B cell (primary cell): ENCODE results near the gene RABGAP1. TPM values are rescaled to one million over a fixed set of nuclear protein-coding genes. Genes with fewer than 3 reads are reported as not detected.
A peak's percentile ranks its signal among the peaks of the same experiment; 100 is the strongest.

Experiments
- ATAC-seq: fragments of 200-7000 bp; cut with Tn5 transposase; one replicate; pipeline ENCODE4 v1.10.0; 2021; ENCODE audit warnings: low read depth, mild to moderate bottlenecking, moderate number of reproducible peaks, moderate library complexity
- CTCF ChIA-PET: fragments of 350-600 bp; sonication (Branson Sonifier 250); formaldehyde crosslinking; loops from one replicate; lab custom pipeline; 2021; ENCODE audit warnings: antibody characterized with exemption, inconsistent platforms; lab: Charles Lee
- POLR2A ChIA-PET: fragments of 350-600 bp; sonication (Branson Sonifier 250); formaldehyde crosslinking; loops from one replicate; lab custom pipeline; 2021; ENCODE audit warnings: antibody characterized with exemption; lab: Charles Lee
- DNase-seq: peaks from one replicate; pipeline ENCODE4 v3.0.0; 2013
- H2AFZ ChIP-seq: 2 replicates; pipeline ENCODE4 v1.6.1; 2012; ENCODE audit warnings: mild to moderate bottlenecking, low read depth, low read length; ENCODE audit not compliant: insufficient read depth, poor library complexity, severe bottlenecking
- H3K27ac ChIP-seq, 2 donors: 1 replicate in 1 of 2; 2 replicates in 1 of 2; pipeline ENCODE4 v1.5.1; 2012 to 2013; ENCODE audit warnings: low read length in 2 of 2, mild to moderate bottlenecking in 2 of 2, moderate library complexity in 1 of 2
- H3K27me3 ChIP-seq, 4 experiments: fragments of 200-600 bp in 1 of 4; sonication (generic) in 1 of 4; replicated peaks in 1 of 4; 1 replicate in 2 of 4; 2 replicates in 2 of 4; pipeline versions ENCODE4 v1.6.1 to v1.7.0; 2013 to 2016; ENCODE audit warnings: low read length in 3 of 4, mild to moderate bottlenecking in 2 of 4, mixed read lengths in 1 of 4, moderate library complexity in 1 of 4; ENCODE audit not compliant: insufficient read depth in 4 of 4, control insufficient read depth in 3 of 4; ENCODE audit errors: control extremely low read depth in 1 of 4
- H3K36me3 ChIP-seq, 2 experiments: replicated peaks in 1 of 2; 1 replicate in 1 of 2; 2 replicates in 1 of 2; pipeline versions ENCODE4 v1.6.1 to v1.7.1; 2013; ENCODE audit warnings: low read length in 1 of 2; ENCODE audit not compliant: insufficient read depth in 2 of 2, control insufficient read depth in 1 of 2; ENCODE audit errors: control extremely low read depth in 1 of 2, extremely low read depth in 1 of 2
- H3K4me1 ChIP-seq, 2 donors: fragments of 200-600 bp in 1 of 2; sonication (generic) in 1 of 2; 1 replicate in 1 of 2; 2 replicates in 1 of 2; pipeline versions ENCODE4 v1.5.1 to v1.6.1; 2013 to 2017; ENCODE audit warnings: low read length in 2 of 2; ENCODE audit not compliant: control insufficient read depth in 2 of 2, insufficient read depth in 2 of 2
- H3K4me2 ChIP-seq: replicated peaks from 2 replicates; pipeline ENCODE3; 2012; ENCODE audit warnings: mild to moderate bottlenecking, low read depth, low read length; ENCODE audit not compliant: poor library complexity, severe bottlenecking
- H3K4me3 ChIP-seq, 5 experiments: fragments of 200-600 bp in 1 of 5; sonication (generic) in 1 of 5; 1 replicate in 3 of 5; 2 replicates in 2 of 5; pipeline versions ENCODE4 v1.5.1 to v1.7.0; 2011 to 2016; ENCODE audit warnings: low read length in 4 of 5, mild to moderate bottlenecking in 4 of 5, low read depth in 2 of 5, control low read depth in 1 of 5, moderate library complexity in 1 of 5; ENCODE audit not compliant: insufficient read depth in 1 of 5; ENCODE audit errors: control extremely low read depth in 1 of 5, extremely low read depth in 1 of 5
- H3K79me2 ChIP-seq: fragments of 200-600 bp; sonication (generic); one replicate; pipeline ENCODE4 v1.6.0; 2016; ENCODE audit warnings: low read length; ENCODE audit not compliant: control insufficient read depth, insufficient read depth
- H3K9ac ChIP-seq: fragments of 200-600 bp; sonication (generic); 2 replicates; pipeline ENCODE4 v1.6.1; 2017; ENCODE audit warnings: mild to moderate bottlenecking, low read length, moderate library complexity
- H3K9me3 ChIP-seq, 3 donors: one replicate each; pipeline versions ENCODE4 v1.6.1 to v1.7.1; 2013; ENCODE audit warnings: low read length in 2 of 3; ENCODE audit not compliant: control insufficient read depth in 2 of 3, insufficient read depth in 1 of 3; ENCODE audit errors: control extremely low read depth in 1 of 3
- H4K20me1 ChIP-seq: 2 replicates; pipeline ENCODE4 v1.6.0; 2012; ENCODE audit warnings: mild to moderate bottlenecking, low read length; ENCODE audit not compliant: insufficient read depth, control insufficient read depth, poor library complexity, severe bottlenecking
- H3K27ac Mint-ChIP-seq: one replicate; pipeline ENCODE4 v1.8.0; 2021; ENCODE audit warnings: mixed read lengths
- H3K27me3 Mint-ChIP-seq: one replicate; pipeline ENCODE4 v1.8.0; 2021; ENCODE audit warnings: mixed read lengths
- H3K4me1 Mint-ChIP-seq: one replicate; pipeline ENCODE4 v1.8.0; 2021; ENCODE audit warnings: mixed read lengths
- H3K4me3 Mint-ChIP-seq: one replicate; pipeline ENCODE4 v1.8.0; 2021; ENCODE audit warnings: mixed read lengths
- H3K9me3 Mint-ChIP-seq: one replicate; pipeline ENCODE4 v1.8.0; 2022; ENCODE audit warnings: mixed read lengths; ENCODE audit not compliant: insufficient read depth
- EZH2 ChIP-seq: IDR thresholded peaks from 2 replicates; pipeline ENCODE4 v1.6.1; 2012; ENCODE audit warnings: borderline replicate concordance, low read depth, mild to moderate bottlenecking, moderate library complexity, low read length; ENCODE audit not compliant: insufficient read depth, poor library complexity, severe bottlenecking
- WGBS: methylation state at CpG from one replicate; pipeline ENCODE4 v1.1.5; 2013; ENCODE audit warnings: missing lambda C conversion rate; ENCODE audit not compliant: insufficient coverage; 5-methylcytosine and 5-hydroxymethylcytosine counted together
- intact Hi-C: fragments of 100-400 bp; cut with micrococcal nuclease; formaldehyde crosslinking; loops from one replicate; pipeline ENCODE4 v1.10.0; 2022
- polyA plus RNA-seq: library from polyadenylated mRNA; depleted of rRNA; stranded (reverse); fragments of >200 nt; gene quantifications from 2 replicates; pipeline ENCODE4 v1.2.3, GENCODE V29; 2012
- total RNA-seq, 2 donors: library from RNA; stranded (reverse); fragments of 120-200 nt in 1 of 2; gene quantifications; 1 replicate in 1 of 2; 2 replicates in 1 of 2; pipeline versions ENCODE4 v1.2.3 to v1.2.4, GENCODE V29; 2013 to 2022
- TF ChIP-seq, protein P1 (sequence below): fragments of 200-600 bp; IDR thresholded peaks from one replicate; pipeline ENCODE4 v1.8.0; 2022; ENCODE audit warnings: antibody characterized with exemption, mild to moderate bottlenecking

Gene RABGAP1
- total and polyA plus RNA-seq, 2 donors (not counting 1 experiment from before 2014, with no cell fraction given): 13.9 to 81.0 TPM

DNA sequence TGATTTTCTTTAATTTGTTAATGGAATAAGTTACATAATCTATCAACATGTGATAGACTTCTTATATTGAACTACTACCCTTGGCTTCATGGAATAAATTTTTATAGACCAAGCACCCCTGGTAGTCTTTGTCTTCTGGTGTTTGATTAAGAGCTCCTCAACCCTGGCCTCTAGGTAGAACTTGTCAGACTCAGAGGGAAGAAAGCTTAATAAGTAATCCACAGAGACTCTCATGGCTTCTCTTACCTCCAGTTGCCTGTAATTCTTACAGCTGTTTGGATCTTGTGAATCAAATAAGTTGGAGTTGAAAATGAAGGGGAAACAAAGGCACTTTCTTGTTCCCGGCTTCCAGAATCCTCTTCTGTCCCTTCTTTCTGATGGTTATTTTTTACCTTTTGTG, 85.6 kb downstream of the RABGAP1 start:
- Histone ChIP-seq H4K20me1 (no peaks in the 10 kb centered on the region), H3K9ac (no peak overlapping the region), H3K4me1 (peaks cover 8 to 10% of the 10 kb centered on the region in 2 donors), H3K4me3 (no peak overlapping the region), H3K27me3 (no peaks in the 10 kb centered on the region), H3K79me2 (no peaks in the 10 kb centered on the region), H2AFZ (no peak overlapping the region), H3K36me3 (peaks cover 3 to 19% of the 10 kb centered on the region in 2 experiments), H3K9me3 (no peaks in the 10 kb centered on the region), H3K4me2 (no peak overlapping the region), H3K27ac (no peak overlapping the region)
- TF ChIP-seq EZH2: no peak
- TF ChIP-seq, protein P1, sequence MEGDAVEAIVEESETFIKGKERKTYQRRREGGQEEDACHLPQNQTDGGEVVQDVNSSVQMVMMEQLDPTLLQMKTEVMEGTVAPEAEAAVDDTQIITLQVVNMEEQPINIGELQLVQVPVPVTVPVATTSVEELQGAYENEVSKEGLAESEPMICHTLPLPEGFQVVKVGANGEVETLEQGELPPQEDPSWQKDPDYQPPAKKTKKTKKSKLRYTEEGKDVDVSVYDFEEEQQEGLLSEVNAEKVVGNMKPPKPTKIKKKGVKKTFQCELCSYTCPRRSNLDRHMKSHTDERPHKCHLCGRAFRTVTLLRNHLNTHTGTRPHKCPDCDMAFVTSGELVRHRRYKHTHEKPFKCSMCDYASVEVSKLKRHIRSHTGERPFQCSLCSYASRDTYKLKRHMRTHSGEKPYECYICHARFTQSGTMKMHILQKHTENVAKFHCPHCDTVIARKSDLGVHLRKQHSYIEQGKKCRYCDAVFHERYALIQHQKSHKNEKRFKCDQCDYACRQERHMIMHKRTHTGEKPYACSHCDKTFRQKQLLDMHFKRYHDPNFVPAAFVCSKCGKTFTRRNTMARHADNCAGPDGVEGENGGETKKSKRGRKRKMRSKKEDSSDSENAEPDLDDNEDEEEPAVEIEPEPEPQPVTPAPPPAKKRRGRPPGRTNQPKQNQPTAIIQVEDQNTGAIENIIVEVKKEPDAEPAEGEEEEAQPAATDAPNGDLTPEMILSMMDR: no peak
- POLR2A ChIA-PET: no interaction called here
- CTCF ChIA-PET: interaction anchor here (0.6 to 1.0 kb wide), 4 partner anchors 24 to 328 kb away, joined by 3 read pairs; no protein-coding TSS in a partner anchor
- Mint-ChIP-seq H3K27me3 (no peaks in the 10 kb centered on the region), H3K4me3 (no peak overlapping the region), H3K9me3 (no peaks in the 10 kb centered on the region), H3K4me1 (peaks cover 10% of the 10 kb centered on the region), H3K27ac (no peak overlapping the region)
- no peak for ATAC-seq
- intact Hi-C loops: no loop called here
- no CpG with 5 or more reads among the region's 1 CpG for WGBS
- DNase-seq: no peak

- Mint-ChIP-seq H3K27me3 (no peaks in the 10 kb centered on the region), H3K27ac (no peak overlapping the region), H3K4me1 (peaks cover 10% of the 10 kb centered on the region), H3K4me3 (no peak overlapping the region), H3K9me3 (no peaks in the 10 kb centered on the region)
- ChIA-PET CTCF (interaction anchor here (1.0 kb wide), 1 partner anchor 199 kb away, joined by 3 read pairs; no protein-coding TSS in a partner anchor), POLR2A (no interaction called here)
- TF ChIP-seq, protein P1: no peak
- TF ChIP-seq EZH2: no peak
- H2AFZ ChIP-seq: no peak overlapping the region
- ATAC-seq: no peak
- peaks cover 8 to 10% of the 10 kb centered on the region in 2 donors for H3K4me1 ChIP-seq
- peak; percentile 28 for DNase-seq
- H4K20me1 ChIP-seq: no peaks in the 10 kb centered on the region
- H3K27ac ChIP-seq: peak overlapping the region in 1 of 2 donors; percentile 13
- no peaks in the 10 kb centered on the region for H3K9me3 ChIP-seq
- H3K27me3 ChIP-seq: no peaks in the 10 kb centered on the region
- no peak overlapping the region for H3K4me2 ChIP-seq
- no CpG with 5 or more reads among the region's 3 CpGs for WGBS
- H3K4me3 ChIP-seq: no peak overlapping the region
- H3K36me3 ChIP-seq: peaks cover 0 to 11% of the 10 kb centered on the region in 2 experiments
- intact Hi-C loops: no loop called here
- H3K79me2 ChIP-seq: no peaks in the 10 kb centered on the region
- H3K9ac ChIP-seq: no peak overlapping the region
These were observed 86.7 kb downstream of the RABGAP1 start for GRCh38 chr9:123027517-123027916.
